GM23338 (cell line): ENCODE results near the gene HOATZ. TPM values are rescaled to one million over a fixed set of nuclear protein-coding genes. Genes with fewer than 3 reads are reported as not detected.

Experiments used
- ATAC-seq: fragments of 200-7000 bp; cut with Tn5 transposase; 3 replicates; pipeline ENCODE4 v1.9.1; 2020
- DNase-seq: peaks from one replicate; pipeline ENCODE4 v3.0.0-alpha.2; 2015; ENCODE audit warnings: low spot score
- H2AFZ ChIP-seq: fragments of 200-600 bp; sonication (generic); 2 replicates; pipeline ENCODE4 v1.8.0; 2016; ENCODE audit warnings: antibody characterized with exemption, mild to moderate bottlenecking, moderate library complexity
- H3F3A ChIP-seq: fragments of 200-600 bp; sonication (generic); replicated peaks from 2 replicates; pipeline ENCODE4 v1.8.0; 2017; ENCODE audit warnings: antibody characterized with exemption, mixed run types, low read depth
- H3K27ac ChIP-seq: fragments of 200-600 bp; sonication (generic); 2 replicates; pipeline ENCODE4 v1.6.1; 2016; ENCODE audit warnings: low read depth
- H3K27me3 ChIP-seq: fragments of 200-600 bp; sonication (generic); 2 replicates; pipeline ENCODE4 v1.8.0; 2016; ENCODE audit warnings: mild to moderate bottlenecking, mixed run types, moderate library complexity; ENCODE audit not compliant: insufficient read depth
- H3K36me3 ChIP-seq: fragments of 200-600 bp; sonication (generic); 2 replicates; pipeline ENCODE4 v1.8.0; 2016; ENCODE audit warnings: mild to moderate bottlenecking; ENCODE audit not compliant: insufficient read depth
- H3K4me1 ChIP-seq: fragments of 200-600 bp; sonication (generic); 2 replicates; pipeline ENCODE4 v1.8.0; 2016; ENCODE audit warnings: mild to moderate bottlenecking, moderate library complexity; ENCODE audit not compliant: insufficient read depth
- H3K4me2 ChIP-seq: fragments of 200-600 bp; sonication (generic); 2 replicates; pipeline ENCODE4 v1.7.1; 2017; ENCODE audit warnings: mixed run types
- H3K4me3 ChIP-seq: fragments of 200-600 bp; sonication (generic); 2 replicates; pipeline ENCODE4 v1.6.1; 2016; ENCODE audit warnings: mixed run types
- H3K79me2 ChIP-seq: fragments of 200-600 bp; sonication (generic); replicated peaks from 2 replicates; pipeline ENCODE4 v1.8.0; 2017; ENCODE audit warnings: mild to moderate bottlenecking; ENCODE audit not compliant: insufficient read depth
- H3K9me2 ChIP-seq: fragments of 200-600 bp; sonication (generic); 2 replicates; pipeline ENCODE4 v1.8.0; 2017; ENCODE audit not compliant: insufficient read depth
- H4K20me1 ChIP-seq: fragments of 200-600 bp; sonication (generic); replicated peaks from 2 replicates; pipeline ENCODE4 v1.8.0; 2017; ENCODE audit warnings: mild to moderate bottlenecking; ENCODE audit not compliant: insufficient read depth
- H3K27ac Mint-ChIP-seq: 2 replicates; pipeline ENCODE4 v1.8.0; 2020; ENCODE audit warnings: inconsistent platforms, mild to moderate bottlenecking, moderate library complexity, mixed read lengths
- H3K27me3 Mint-ChIP-seq: 3 replicates; pipeline ENCODE4 v1.8.0; 2022; ENCODE audit warnings: low read depth, mild to moderate bottlenecking, moderate library complexity, mixed read lengths, inconsistent platforms; ENCODE audit not compliant: insufficient read depth, poor library complexity
- H3K36me3 Mint-ChIP-seq: 3 replicates; pipeline ENCODE4 v1.8.0; 2021; ENCODE audit warnings: low read depth, mild to moderate bottlenecking, inconsistent platforms, moderate library complexity, mixed read lengths
- H3K4me1 Mint-ChIP-seq: 3 replicates; pipeline ENCODE4 v1.8.0; 2020; ENCODE audit warnings: mild to moderate bottlenecking, inconsistent platforms, mixed read lengths
- H3K4me3 Mint-ChIP-seq: 3 replicates; pipeline ENCODE4 v1.8.0; 2021; ENCODE audit warnings: moderate library complexity, mild to moderate bottlenecking, inconsistent platforms, mixed read lengths
- H3K9me3 Mint-ChIP-seq: 3 replicates; pipeline ENCODE4 v1.8.0; 2020; ENCODE audit warnings: moderate library complexity, mild to moderate bottlenecking, inconsistent platforms, mixed read lengths
- CREB1 ChIP-seq: fragments of 250-450 bp; sonication (Bioruptor Pico); IDR thresholded peaks from 2 replicates; pipeline ENCODE4 v1.5.0; 2020; ENCODE audit warnings: low read depth, mild to moderate bottlenecking, moderate library complexity
- EZH2 ChIP-seq: fragments of 200-600 bp; sonication (generic); IDR thresholded peaks from one replicate; pipeline ENCODE4 v1.8.0; 2017; ENCODE audit warnings: antibody characterized with exemption, mild to moderate bottlenecking, low read depth; ENCODE audit not compliant: unreplicated experiment
- EZH2phosphoT487 ChIP-seq: fragments of 200-600 bp; sonication (generic); IDR thresholded peaks from one replicate; pipeline ENCODE4 v1.8.1; 2018; ENCODE audit warnings: antibody characterized with exemption; ENCODE audit not compliant: unreplicated experiment
- JUNB ChIP-seq: IDR thresholded peaks from one replicate; pipeline ENCODE4 v1.6.1; 2016; ENCODE audit warnings: antibody characterized with exemption; ENCODE audit not compliant: unreplicated experiment
- STAT1 ChIP-seq: IDR thresholded peaks from one replicate; pipeline ENCODE4 v1.6.1; 2016; ENCODE audit warnings: antibody characterized with exemption; ENCODE audit not compliant: unreplicated experiment
- ZNF114 ChIP-seq: fragments of 250-450 bp; sonication (Bioruptor Pico); IDR thresholded peaks from 2 replicates; pipeline ENCODE4 v1.5.0; 2020; ENCODE audit warnings: mild to moderate bottlenecking, moderate library complexity
- ZNF331 ChIP-seq: fragments of 250-450 bp; sonication (Bioruptor Pico); IDR thresholded peaks from 2 replicates; pipeline ENCODE4 v1.5.0; 2020; ENCODE audit warnings: low read depth, mild to moderate bottlenecking, moderate library complexity
- polyA plus RNA-seq: library from polyadenylated mRNA; unstranded; fragments of >200 nt; fragmentation: Nextera tagmentation; extraction: Ambion mirVana; gene quantifications from 2 replicates; pipeline ENCODE4 v1.2.1, GENCODE V29; 2016
- total RNA-seq: library from RNA; depleted of rRNA; stranded (reverse); fragments of >200 nt; shearing (Covaris generic); gene quantifications from 2 replicates; pipeline ENCODE4 v1.2.3, GENCODE V29; 2014
- TF ChIP-seq, protein P1 (sequence below): IDR thresholded peaks from one replicate; pipeline ENCODE4 v1.6.1; 2018; ENCODE audit warnings: antibody characterized with exemption; ENCODE audit not compliant: unreplicated experiment
- TF ChIP-seq, protein P2 (sequence below), 2 experiments: fragments of 200-600 bp in 1 of 2; sonication (generic) in 1 of 2; conservative IDR thresholded peaks; 2 replicates each; pipeline versions ENCODE4 v1.5.1 to v1.6.1; 2016 to 2017; ENCODE audit warnings: antibody characterized with exemption in 2 of 2, low read depth in 2 of 2, mild to moderate bottlenecking in 2 of 2, moderate library complexity in 1 of 2
- TF ChIP-seq, protein P3 (sequence below): IDR thresholded peaks from 2 replicates; pipeline ENCODE4 v1.6.1; 2016; ENCODE audit warnings: antibody characterized with exemption

The HOATZ gene
- total and polyA plus RNA-seq, 2 experiments from 2014 or later = not detected

DNA sequence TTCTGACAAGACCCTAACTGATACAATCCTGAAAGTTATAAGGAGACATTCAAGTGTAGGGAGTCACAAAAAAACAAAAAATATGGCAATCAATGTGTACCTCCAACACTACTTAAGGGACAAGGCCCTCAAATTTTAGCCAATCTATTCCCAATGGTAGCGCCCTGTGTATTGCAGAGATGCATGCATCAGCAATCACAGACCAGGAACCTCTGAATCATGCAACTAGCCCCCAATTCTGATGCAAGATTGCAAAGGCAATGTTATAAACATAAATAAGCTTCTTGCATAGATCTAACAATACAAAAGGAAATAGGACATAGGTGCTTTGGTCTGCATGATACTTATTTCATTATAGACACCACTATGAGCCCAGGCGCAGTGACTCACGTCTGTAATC, 58.0 kb downstream of the HOATZ start (continued):
- TF ChIP-seq, protein P1, sequence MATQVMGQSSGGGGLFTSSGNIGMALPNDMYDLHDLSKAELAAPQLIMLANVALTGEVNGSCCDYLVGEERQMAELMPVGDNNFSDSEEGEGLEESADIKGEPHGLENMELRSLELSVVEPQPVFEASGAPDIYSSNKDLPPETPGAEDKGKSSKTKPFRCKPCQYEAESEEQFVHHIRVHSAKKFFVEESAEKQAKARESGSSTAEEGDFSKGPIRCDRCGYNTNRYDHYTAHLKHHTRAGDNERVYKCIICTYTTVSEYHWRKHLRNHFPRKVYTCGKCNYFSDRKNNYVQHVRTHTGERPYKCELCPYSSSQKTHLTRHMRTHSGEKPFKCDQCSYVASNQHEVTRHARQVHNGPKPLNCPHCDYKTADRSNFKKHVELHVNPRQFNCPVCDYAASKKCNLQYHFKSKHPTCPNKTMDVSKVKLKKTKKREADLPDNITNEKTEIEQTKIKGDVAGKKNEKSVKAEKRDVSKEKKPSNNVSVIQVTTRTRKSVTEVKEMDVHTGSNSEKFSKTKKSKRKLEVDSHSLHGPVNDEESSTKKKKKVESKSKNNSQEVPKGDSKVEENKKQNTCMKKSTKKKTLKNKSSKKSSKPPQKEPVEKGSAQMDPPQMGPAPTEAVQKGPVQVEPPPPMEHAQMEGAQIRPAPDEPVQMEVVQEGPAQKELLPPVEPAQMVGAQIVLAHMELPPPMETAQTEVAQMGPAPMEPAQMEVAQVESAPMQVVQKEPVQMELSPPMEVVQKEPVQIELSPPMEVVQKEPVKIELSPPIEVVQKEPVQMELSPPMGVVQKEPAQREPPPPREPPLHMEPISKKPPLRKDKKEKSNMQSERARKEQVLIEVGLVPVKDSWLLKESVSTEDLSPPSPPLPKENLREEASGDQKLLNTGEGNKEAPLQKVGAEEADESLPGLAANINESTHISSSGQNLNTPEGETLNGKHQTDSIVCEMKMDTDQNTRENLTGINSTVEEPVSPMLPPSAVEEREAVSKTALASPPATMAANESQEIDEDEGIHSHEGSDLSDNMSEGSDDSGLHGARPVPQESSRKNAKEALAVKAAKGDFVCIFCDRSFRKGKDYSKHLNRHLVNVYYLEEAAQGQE = no peak
- no peak for TF ChIP-seq EZH2
- no peak for TF ChIP-seq ZNF114 (CRISPR knock-in tag)
- TF ChIP-seq CREB1 (CRISPR knock-in tag) = no peak
- no peak for TF ChIP-seq JUNB
- TF ChIP-seq STAT1 = no peak

DNA sequence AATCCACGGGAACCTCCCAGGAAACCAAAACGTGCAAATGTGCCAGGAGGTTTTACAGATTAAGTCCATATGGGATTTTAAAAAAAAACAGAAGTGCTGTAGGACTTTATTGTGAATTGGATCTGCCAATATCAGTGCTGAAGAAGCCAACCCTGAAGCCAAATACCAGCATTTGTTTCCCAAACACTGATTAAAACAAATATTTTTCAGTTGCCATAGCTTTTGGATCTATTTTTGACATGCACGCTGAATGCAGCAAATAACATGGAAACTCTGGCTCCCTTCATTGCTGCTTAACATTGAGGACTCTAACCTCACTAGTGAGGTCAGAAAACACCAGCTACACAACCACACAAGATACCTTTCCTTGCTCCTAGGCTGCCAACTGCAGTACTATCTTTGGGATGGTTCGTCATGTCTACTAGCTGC, 59.3 kb downstream of the HOATZ start:
- Histone ChIP-seq H3K9me2 (no peaks in the 10 kb centered on the region), H3F3A (no peaks in the 10 kb centered on the region), H3K4me2 (no peak overlapping the region), H3K27me3 (no peaks in the 10 kb centered on the region), H3K36me3 (no peaks in the 10 kb centered on the region), H3K4me1 (peaks cover 6% of the 10 kb centered on the region; the same call in 1 of the 2 replicates), H3K4me3 (no peak overlapping the region), H3K27ac (no peak overlapping the region), H4K20me1 (no peaks in the 10 kb centered on the region), H2AFZ (no peak overlapping the region), H3K79me2 (no peaks in the 10 kb centered on the region)
- DNase-seq (no peak), ATAC-seq (no peak)
- no peaks in the 10 kb centered on the region for H3K27me3 Mint-ChIP-seq
- no peaks in the 10 kb centered on the region for H3K36me3 Mint-ChIP-seq
- no peak overlapping the region for H3K27ac Mint-ChIP-seq
- 0 out of 3 replicates have a peak, but pooled peaks cover 7% of the 10 kb centered on the region for H3K4me1 Mint-ChIP-seq
- no peaks in the 10 kb centered on the region for H3K9me3 Mint-ChIP-seq
- H3K4me3 Mint-ChIP-seq = no peak overlapping the region
- TF ChIP-seq, protein P1 = no peak
- TF ChIP-seq EZH2 = no peak
- TF ChIP-seq, protein P2, sequence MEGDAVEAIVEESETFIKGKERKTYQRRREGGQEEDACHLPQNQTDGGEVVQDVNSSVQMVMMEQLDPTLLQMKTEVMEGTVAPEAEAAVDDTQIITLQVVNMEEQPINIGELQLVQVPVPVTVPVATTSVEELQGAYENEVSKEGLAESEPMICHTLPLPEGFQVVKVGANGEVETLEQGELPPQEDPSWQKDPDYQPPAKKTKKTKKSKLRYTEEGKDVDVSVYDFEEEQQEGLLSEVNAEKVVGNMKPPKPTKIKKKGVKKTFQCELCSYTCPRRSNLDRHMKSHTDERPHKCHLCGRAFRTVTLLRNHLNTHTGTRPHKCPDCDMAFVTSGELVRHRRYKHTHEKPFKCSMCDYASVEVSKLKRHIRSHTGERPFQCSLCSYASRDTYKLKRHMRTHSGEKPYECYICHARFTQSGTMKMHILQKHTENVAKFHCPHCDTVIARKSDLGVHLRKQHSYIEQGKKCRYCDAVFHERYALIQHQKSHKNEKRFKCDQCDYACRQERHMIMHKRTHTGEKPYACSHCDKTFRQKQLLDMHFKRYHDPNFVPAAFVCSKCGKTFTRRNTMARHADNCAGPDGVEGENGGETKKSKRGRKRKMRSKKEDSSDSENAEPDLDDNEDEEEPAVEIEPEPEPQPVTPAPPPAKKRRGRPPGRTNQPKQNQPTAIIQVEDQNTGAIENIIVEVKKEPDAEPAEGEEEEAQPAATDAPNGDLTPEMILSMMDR (conservative IDR thresholded peaks at IDR 0.05; ENCODE audit: low read depth in 2 of 2) = no peak
- TF ChIP-seq ZNF331 (CRISPR knock-in tag) = no peak
- no peak for TF ChIP-seq EZH2phosphoT487
- TF ChIP-seq STAT1 = no peak
- TF ChIP-seq JUNB = no peak
- no peak for TF ChIP-seq ZNF114 (CRISPR knock-in tag)
- TF ChIP-seq, protein P3, sequence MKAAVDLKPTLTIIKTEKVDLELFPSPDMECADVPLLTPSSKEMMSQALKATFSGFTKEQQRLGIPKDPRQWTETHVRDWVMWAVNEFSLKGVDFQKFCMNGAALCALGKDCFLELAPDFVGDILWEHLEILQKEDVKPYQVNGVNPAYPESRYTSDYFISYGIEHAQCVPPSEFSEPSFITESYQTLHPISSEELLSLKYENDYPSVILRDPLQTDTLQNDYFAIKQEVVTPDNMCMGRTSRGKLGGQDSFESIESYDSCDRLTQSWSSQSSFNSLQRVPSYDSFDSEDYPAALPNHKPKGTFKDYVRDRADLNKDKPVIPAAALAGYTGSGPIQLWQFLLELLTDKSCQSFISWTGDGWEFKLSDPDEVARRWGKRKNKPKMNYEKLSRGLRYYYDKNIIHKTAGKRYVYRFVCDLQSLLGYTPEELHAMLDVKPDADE = no peak
